HepG2 (cell line): ENCODE results near the gene RAPH1.

ENCODE experiments used
- CTCF ChIP-seq: sonication (generic); formaldehyde crosslinking; IDR thresholded peaks from 2 replicates; pipeline ENCODE4 v1.5.0; 2020; ENCODE audit warnings: mild to moderate bottlenecking, missing genetic modification reagents, moderate library complexity
- FOXP1 ChIP-seq, 2 experiments: fragments of 450-650 bp in 1 of 2; IDR thresholded peaks; 2 replicates each; pipeline ENCODE4 v1.6.1; 2017 to 2018; ENCODE audit warnings: antibody characterized with exemption in 1 of 2
- KDM1A ChIP-seq: IDR thresholded peaks from 2 replicates; pipeline ENCODE4 v1.6.1; 2016; ENCODE audit warnings: missing compliant biosample characterization
- MZF1 ChIP-seq: sonication (generic); formaldehyde crosslinking; IDR thresholded peaks from 2 replicates; pipeline ENCODE4 v1.8.1; 2023; ENCODE audit warnings: mild to moderate bottlenecking, missing genetic modification reagents, borderline replicate concordance
- TMF1 ChIP-seq: sonication (generic); formaldehyde crosslinking; IDR thresholded peaks from 2 replicates; pipeline ENCODE4 v1.8.1; 2022; ENCODE audit warnings: low read depth, missing genetic modification reagents
- UBTF ChIP-seq: sonication (generic); formaldehyde crosslinking; IDR thresholded peaks from 2 replicates; pipeline ENCODE4 v1.4.0; 2020; ENCODE audit warnings: mild to moderate bottlenecking, missing genetic modification reagents
- ZBTB33 ChIP-seq: sonication (generic); formaldehyde crosslinking; IDR thresholded peaks from 2 replicates; pipeline ENCODE4 v1.4.0; 2020; ENCODE audit warnings: missing genetic modification reagents
- ZNF3 ChIP-seq: IDR thresholded peaks from 2 replicates; pipeline ENCODE4 v1.7.0; 2017; ENCODE audit warnings: inconsistent platforms
- TF ChIP-seq, protein P1 (sequence below): IDR thresholded peaks from 2 replicates; pipeline ENCODE4 v1.6.1; 2012; ENCODE audit warnings: inconsistent platforms

DNA sequence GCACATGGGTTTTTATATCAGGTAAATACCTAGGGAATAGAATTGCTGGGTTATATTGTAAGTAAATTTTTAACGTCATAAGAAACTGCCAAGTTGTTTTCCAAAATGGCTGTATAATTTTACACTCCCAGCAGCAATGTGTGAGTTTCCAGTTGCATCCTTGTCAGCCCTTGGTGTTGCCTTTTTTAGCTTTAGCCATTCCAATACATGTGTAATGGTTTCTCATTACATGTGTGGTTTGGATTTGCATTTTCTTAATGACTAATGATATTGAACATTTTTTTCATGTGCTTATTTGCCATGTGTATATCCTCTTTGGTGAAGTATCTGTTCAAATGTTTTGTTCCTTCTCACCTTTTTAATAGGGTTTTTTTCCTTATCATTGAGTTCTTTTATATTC lies 136.1 kb downstream of the RAPH1 start:
- TF ChIP-seq CTCF (CRISPR knock-in tag): no peak
- no peak for TF ChIP-seq ZBTB33 (CRISPR knock-in tag)
- TF ChIP-seq KDM1A (CRISPR knock-in tag): no peak
- TF ChIP-seq FOXP1 (IDR thresholded peaks at IDR 0.05): no peak
- no peak for TF ChIP-seq FOXP1 (CRISPR knock-in tag; IDR thresholded peaks at IDR 0.05)
- no peak for TF ChIP-seq MZF1 (CRISPR knock-in tag)
- no peak for TF ChIP-seq ZNF3 (CRISPR knock-in tag)
- TF ChIP-seq UBTF (CRISPR knock-in tag): no peak
- TF ChIP-seq, protein P1, sequence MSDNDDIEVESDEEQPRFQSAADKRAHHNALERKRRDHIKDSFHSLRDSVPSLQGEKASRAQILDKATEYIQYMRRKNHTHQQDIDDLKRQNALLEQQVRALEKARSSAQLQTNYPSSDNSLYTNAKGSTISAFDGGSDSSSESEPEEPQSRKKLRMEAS: no peak
- TF ChIP-seq TMF1: no peak
